ENCODE results near the gene ARMH1.

- TF ChIP-seq CTCF (IDR thresholded peaks at IDR 0.05): peak; percentile 50 to 65 (median 61)
- TF ChIP-seq POLR2A (IDR thresholded peaks at IDR 0.05): no peak
- no peak for TF ChIP-seq POLR2AphosphoS5 (IDR thresholded peaks at IDR 0.05)
- TF ChIP-seq EP300 (IDR thresholded peaks at IDR 0.05; ENCODE audit: low read depth): no peak
Measured at GRCh38 chr1:44707959-44708831, 33.7 kb downstream of the ARMH1 start.

Data from transverse colon (tissue), 4 donors.